Omental fat pad (tissue), 4 donors: ENCODE measurements around the gene LRRC42. TPM values are rescaled to one million over a fixed set of nuclear protein-coding genes. Genes with fewer than 3 reads are reported as not detected.
A peak's percentile ranks its signal among the peaks of the same experiment; 100 is the strongest.

Experiments
- ATAC-seq: fragments of 150-250 bp; one replicate; pipeline ENCODE4 v1.9.1; 2016; ENCODE audit warnings: mild to moderate bottlenecking, moderate library complexity; ENCODE audit not compliant: low FRiP score
- DNase-seq: peaks from one replicate; pipeline ENCODE4 v3.0.0-alpha.2; 2019; ENCODE audit warnings: low spot score
- CTCF ChIP-seq, 3 donors: fragments of 450-650 bp; IDR thresholded peaks; one replicate each; pipeline ENCODE4 v1.5.1; 2016 to 2017; ENCODE audit warnings: antibody characterized with exemption in 3 of 3, mild to moderate bottlenecking in 3 of 3, moderate library complexity in 2 of 3
- total RNA-seq, 4 donors: library from RNA; depleted of rRNA; stranded (reverse); fragments of >200 nt; gene quantifications; one replicate each; pipeline ENCODE4 v1.1.0, GENCODE V29; 2016

LRRC42 gene
- total RNA-seq, 4 donors from 2014 or later = 12.6 to 22.8 (median 16.7) TPM

- ATAC-seq = peak; percentile 72
- no peak for TF ChIP-seq CTCF (IDR thresholded peaks at IDR 0.05)
These were observed 11.2 kb downstream of the LRRC42 start for GRCh38 chr1:53957194-53957818.

GRCh38 chr1:53959664-53960250 lies 13.6 kb downstream of the LRRC42 start:
- ATAC-seq (no peak), DNase-seq (no peak)
- TF ChIP-seq CTCF (IDR thresholded peaks at IDR 0.05) = no peak

More at GRCh38 chr1:53957194-53957818, 11.2 kb downstream of the LRRC42 start:
- no peak for DNase-seq

- no peak for TF ChIP-seq CTCF (IDR thresholded peaks at IDR 0.05)
- ATAC-seq (no peak), DNase-seq (no peak)
These were observed 16.2 kb downstream of the LRRC42 start for GRCh38 chr1:53962395-53962794.

GRCh38 chr1:53963460-53963859 lies 17.3 kb downstream of the LRRC42 start:
- DNase-seq (no peak), ATAC-seq (no peak)
- TF ChIP-seq CTCF (IDR thresholded peaks at IDR 0.05) = no peak

- DNase-seq (no peak), ATAC-seq (peak; percentile 58)
- TF ChIP-seq CTCF (IDR thresholded peaks at IDR 0.05) = no peak
These were observed 18.0 kb downstream of the LRRC42 start for GRCh38 chr1:53964109-53964508.

GRCh38 chr1:53966794-53967193 lies 20.6 kb downstream of the LRRC42 start:
- ATAC-seq (no peak), DNase-seq (no peak)
- no peak for TF ChIP-seq CTCF (IDR thresholded peaks at IDR 0.05)
